ENCODE data around the gene STRA6.

- TF ChIP-seq CHD4 (IDR thresholded peaks at IDR 0.05; ENCODE audit: borderline replicate concordance): no peak
- TF ChIP-seq RFX5 (IDR thresholded peaks at IDR 0.05): no peak
- TF ChIP-seq CTCF (IDR thresholded peaks at IDR 0.05): no peak
- no peak for TF ChIP-seq RNF2 (IDR thresholded peaks at IDR 0.05; ENCODE audit: borderline replicate concordance, low read depth)
- no peak for TF ChIP-seq MAX (IDR thresholded peaks at IDR 0.05)
- TF ChIP-seq REST (IDR thresholded peaks at IDR 0.05): no peak
- TF ChIP-seq CEBPB (IDR thresholded peaks at IDR 0.05): no peak
- no peak for TF ChIP-seq SMC3 (IDR thresholded peaks at IDR 0.05)
- TF ChIP-seq ESRRA (IDR thresholded peaks at IDR 0.05; ENCODE audit: borderline replicate concordance, low read length): no peak
- TF ChIP-seq POLR2A (IDR thresholded peaks at IDR 0.05; ENCODE audit: low read length): no peak
- no peak for TF ChIP-seq BHLHE40 (IDR thresholded peaks at IDR 0.05; ENCODE audit: low read depth, low read length)
- TF ChIP-seq RAD21 (conservative IDR thresholded peaks at IDR 0.05 in 1 of 2, IDR thresholded peaks at IDR 0.05 in 1 of 2): no peak
- no peak for TF ChIP-seq EP300 (IDR thresholded peaks at IDR 0.05)
- TF ChIP-seq FOSL2 (IDR thresholded peaks at IDR 0.05): no peak
- TF ChIP-seq FOSL2 (CRISPR knock-in tag; IDR thresholded peaks at IDR 0.05): no peak
Observed at GRCh38 chr15:74192751-74193150, 9.8 kb downstream of the STRA6 start.
